NB4 (cell line): ENCODE data around the gene OLFML2B.
"Not testable (repeated sequence)": the region's sequence is repeated elsewhere in the genome, so short reads cannot be mapped to it uniquely, and the experiment has no call there.

Experiments used
- DNase-seq: peaks from one replicate; pipeline ENCODE4 v3.0.0; 2010; ENCODE audit warnings: low read depth
- H3K4me3 ChIP-seq: one replicate; pipeline ENCODE4 v1.5.1; 2011; ENCODE audit warnings: mild to moderate bottlenecking, low read depth, low read length, moderate library complexity
- CTCF ChIP-seq: IDR thresholded peaks from one replicate; pipeline ENCODE4 v1.5.1; 2012; ENCODE audit warnings: low read depth, low read length
- MAX ChIP-seq: IDR thresholded peaks from 2 replicates; pipeline ENCODE4 v1.6.1; 2011; ENCODE audit warnings: low read depth, low read length
- MYC ChIP-seq: IDR thresholded peaks from 2 replicates; pipeline ENCODE4 v1.6.1; 2011; ENCODE audit warnings: low read depth, low read length
- POLR2A ChIP-seq: IDR thresholded peaks from 2 replicates; pipeline ENCODE4 v1.6.1; 2011; ENCODE audit warnings: mild to moderate bottlenecking; ENCODE audit not compliant: insufficient read length; ENCODE audit errors: extremely low read depth

Gene OLFML2B

GRCh38 chr1:162021124-162021523, 2.5 kb downstream of the OLFML2B start:
- no peak overlapping the region for H3K4me3 ChIP-seq
- DNase-seq = no peak
- no peak for TF ChIP-seq MYC
- TF ChIP-seq POLR2A = no peak
- no peak for TF ChIP-seq CTCF
- no peak for TF ChIP-seq MAX

GRCh38 chr1:162020150-162020549, 3.5 kb downstream of the OLFML2B start:
- no peak overlapping the region for H3K4me3 ChIP-seq
- DNase-seq = no peak
- TF ChIP-seq POLR2A = no peak
- no peak for TF ChIP-seq MYC
- no peak for TF ChIP-seq CTCF
- no peak for TF ChIP-seq MAX

GRCh38 chr1:162019446-162019845, 4.2 kb downstream of the OLFML2B start:
- H3K4me3 ChIP-seq = no peak overlapping the region
- TF ChIP-seq MAX (no peak), POLR2A (no peak), MYC (no peak), CTCF (no peak)
- no peak for DNase-seq

- no peak for TF ChIP-seq MAX
- DNase-seq = no peak
- H3K4me3 ChIP-seq = no peak overlapping the region
These were observed 4.7 kb downstream of the OLFML2B start for GRCh38 chr1:162019006-162019405.

- no peak overlapping the region for H3K4me3 ChIP-seq
- TF ChIP-seq MYC = no peak
- TF ChIP-seq POLR2A = no peak
- TF ChIP-seq MAX = no peak
- TF ChIP-seq CTCF = no peak
These were observed 5.3 kb downstream of the OLFML2B start for GRCh38 chr1:162018418-162018817.

GRCh38 chr1:162017791-162018190, 5.9 kb downstream of the OLFML2B start:
- not testable (repeated sequence) for H3K4me3 ChIP-seq, DNase-seq

More at GRCh38 chr1:162018418-162018817, 5.3 kb downstream of the OLFML2B start:
- no peak for DNase-seq

GRCh38 chr1:162016631-162017030, 7.0 kb downstream of the OLFML2B start:
- TF ChIP-seq MYC (no peak), CTCF (no peak), POLR2A (no peak), MAX (no peak)
- DNase-seq = no peak
- no peak overlapping the region for H3K4me3 ChIP-seq
